ENCODE results near the gene SPATS2L.

DNA sequence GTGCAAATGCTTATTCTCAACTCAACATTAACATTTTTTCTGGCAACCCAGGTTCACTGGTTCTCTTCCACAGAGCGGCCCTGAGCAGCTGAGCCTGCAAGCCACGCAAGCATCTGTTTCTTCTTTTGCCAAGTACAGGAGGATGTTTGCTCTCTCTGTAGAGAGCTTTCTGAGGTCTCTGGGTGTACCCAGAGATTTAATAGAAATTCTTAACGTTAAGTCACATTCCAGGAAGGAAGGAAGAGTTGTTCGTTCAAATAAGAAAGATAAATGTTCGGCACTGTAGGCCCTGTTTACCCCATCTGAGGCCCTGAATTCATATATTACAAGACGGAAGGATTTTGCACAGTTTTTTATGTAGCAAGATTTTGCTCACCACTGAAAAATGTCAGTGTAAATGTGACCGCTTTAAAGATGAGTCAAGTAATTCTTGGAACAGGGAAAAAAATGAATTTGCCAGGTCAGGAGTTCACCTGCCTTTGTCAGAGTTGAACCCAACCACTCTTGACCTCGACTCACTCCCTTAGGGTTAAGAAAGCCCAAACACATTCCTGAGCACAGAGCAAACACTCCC is 173.3 kb downstream of the SPATS2L start:
- TF ChIP-seq POLR2A (IDR thresholded peaks at IDR 0.05): no peak
- TF ChIP-seq, protein P1, sequence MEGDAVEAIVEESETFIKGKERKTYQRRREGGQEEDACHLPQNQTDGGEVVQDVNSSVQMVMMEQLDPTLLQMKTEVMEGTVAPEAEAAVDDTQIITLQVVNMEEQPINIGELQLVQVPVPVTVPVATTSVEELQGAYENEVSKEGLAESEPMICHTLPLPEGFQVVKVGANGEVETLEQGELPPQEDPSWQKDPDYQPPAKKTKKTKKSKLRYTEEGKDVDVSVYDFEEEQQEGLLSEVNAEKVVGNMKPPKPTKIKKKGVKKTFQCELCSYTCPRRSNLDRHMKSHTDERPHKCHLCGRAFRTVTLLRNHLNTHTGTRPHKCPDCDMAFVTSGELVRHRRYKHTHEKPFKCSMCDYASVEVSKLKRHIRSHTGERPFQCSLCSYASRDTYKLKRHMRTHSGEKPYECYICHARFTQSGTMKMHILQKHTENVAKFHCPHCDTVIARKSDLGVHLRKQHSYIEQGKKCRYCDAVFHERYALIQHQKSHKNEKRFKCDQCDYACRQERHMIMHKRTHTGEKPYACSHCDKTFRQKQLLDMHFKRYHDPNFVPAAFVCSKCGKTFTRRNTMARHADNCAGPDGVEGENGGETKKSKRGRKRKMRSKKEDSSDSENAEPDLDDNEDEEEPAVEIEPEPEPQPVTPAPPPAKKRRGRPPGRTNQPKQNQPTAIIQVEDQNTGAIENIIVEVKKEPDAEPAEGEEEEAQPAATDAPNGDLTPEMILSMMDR (IDR thresholded peaks at IDR 0.05): no peak

Measured in ovary (tissue), 3 donors.